ENCODE results near the gene SEMA3B.

DNA sequence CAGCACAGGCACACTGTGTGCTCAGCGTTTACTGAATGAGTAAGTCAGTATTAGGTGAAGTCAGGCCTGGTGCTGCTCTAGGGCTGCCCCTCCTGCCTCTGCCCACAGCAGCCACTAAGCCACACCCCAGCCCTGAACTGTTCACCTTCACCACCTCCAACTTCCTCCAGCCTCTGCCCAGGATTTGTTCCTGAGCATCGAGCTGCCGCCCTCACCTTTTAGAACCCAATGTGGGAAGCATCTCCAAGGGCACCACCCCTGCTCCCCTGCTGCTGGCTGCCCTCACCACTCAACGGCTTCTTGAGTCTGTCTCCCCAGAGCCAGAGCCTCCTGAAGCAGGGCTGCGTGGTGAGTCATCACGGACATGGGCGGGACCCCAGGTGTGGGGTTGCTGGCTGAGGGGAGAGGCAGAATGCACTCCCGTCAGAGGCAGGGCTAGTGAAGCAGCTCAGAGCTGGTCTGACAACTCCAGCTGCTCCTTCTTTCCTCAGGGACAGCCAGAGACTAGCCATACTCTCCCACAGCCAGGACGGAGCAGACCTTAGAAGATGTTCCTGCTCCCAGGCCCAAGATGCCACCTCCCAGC, 47.8 kb downstream of the SEMA3B start:
- TF ChIP-seq, protein P1, sequence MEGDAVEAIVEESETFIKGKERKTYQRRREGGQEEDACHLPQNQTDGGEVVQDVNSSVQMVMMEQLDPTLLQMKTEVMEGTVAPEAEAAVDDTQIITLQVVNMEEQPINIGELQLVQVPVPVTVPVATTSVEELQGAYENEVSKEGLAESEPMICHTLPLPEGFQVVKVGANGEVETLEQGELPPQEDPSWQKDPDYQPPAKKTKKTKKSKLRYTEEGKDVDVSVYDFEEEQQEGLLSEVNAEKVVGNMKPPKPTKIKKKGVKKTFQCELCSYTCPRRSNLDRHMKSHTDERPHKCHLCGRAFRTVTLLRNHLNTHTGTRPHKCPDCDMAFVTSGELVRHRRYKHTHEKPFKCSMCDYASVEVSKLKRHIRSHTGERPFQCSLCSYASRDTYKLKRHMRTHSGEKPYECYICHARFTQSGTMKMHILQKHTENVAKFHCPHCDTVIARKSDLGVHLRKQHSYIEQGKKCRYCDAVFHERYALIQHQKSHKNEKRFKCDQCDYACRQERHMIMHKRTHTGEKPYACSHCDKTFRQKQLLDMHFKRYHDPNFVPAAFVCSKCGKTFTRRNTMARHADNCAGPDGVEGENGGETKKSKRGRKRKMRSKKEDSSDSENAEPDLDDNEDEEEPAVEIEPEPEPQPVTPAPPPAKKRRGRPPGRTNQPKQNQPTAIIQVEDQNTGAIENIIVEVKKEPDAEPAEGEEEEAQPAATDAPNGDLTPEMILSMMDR (IDR thresholded peaks at IDR 0.05; ENCODE audit: low read length), result no peak
- TF ChIP-seq EZH2 (optimal IDR thresholded peaks at IDR 0.05; ENCODE audit: low read depth, low read length), result no peak
